Panc1 (cell line): Measurements from ENCODE around the gene LSM14B.

Experiments used
- SIN3A ChIP-seq: IDR thresholded peaks from 2 replicates; pipeline ENCODE4 v1.6.1; 2012; ENCODE audit warnings: low read depth, mild to moderate bottlenecking, low read length, moderate library complexity, borderline replicate concordance; ENCODE audit not compliant: insufficient read depth
- TF ChIP-seq, protein P1 (sequence below): fragments of 450-650 bp; IDR thresholded peaks from 2 replicates; pipeline ENCODE4 v1.5.1; 2017; ENCODE audit warnings: mild to moderate bottlenecking
- TF ChIP-seq, protein P2 (sequence below), 2 experiments: IDR thresholded peaks; 2 replicates each; pipeline ENCODE4 v1.6.1; 2011 to 2012; ENCODE audit warnings: low read depth in 2 of 2, control low read depth in 1 of 2, low read length in 1 of 2, mild to moderate bottlenecking in 1 of 2, moderate library complexity in 1 of 2; ENCODE audit not compliant: insufficient read depth in 1 of 2

DNA sequence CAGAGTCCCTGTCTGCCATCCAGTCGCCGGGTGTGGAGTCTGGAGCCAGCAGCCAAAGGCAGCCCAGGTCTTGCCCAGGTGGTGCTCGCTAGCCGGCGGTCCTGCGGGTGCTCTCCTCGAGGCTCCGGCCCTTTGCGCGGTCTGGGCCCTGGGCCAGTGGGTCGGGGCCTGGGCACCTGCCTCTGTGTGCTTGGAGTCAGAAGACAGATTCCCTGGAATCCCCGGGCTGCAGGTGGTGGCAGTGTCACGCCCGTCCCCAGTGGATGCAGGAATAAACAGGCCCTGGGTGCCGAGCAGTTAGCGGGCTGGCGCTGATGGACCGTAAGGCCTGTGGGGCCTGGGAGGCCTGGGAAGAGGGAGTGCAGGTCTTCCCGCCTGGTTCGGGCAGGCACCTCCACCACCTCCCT, 26.6 kb downstream of the LSM14B start:
- TF ChIP-seq, protein P1, sequence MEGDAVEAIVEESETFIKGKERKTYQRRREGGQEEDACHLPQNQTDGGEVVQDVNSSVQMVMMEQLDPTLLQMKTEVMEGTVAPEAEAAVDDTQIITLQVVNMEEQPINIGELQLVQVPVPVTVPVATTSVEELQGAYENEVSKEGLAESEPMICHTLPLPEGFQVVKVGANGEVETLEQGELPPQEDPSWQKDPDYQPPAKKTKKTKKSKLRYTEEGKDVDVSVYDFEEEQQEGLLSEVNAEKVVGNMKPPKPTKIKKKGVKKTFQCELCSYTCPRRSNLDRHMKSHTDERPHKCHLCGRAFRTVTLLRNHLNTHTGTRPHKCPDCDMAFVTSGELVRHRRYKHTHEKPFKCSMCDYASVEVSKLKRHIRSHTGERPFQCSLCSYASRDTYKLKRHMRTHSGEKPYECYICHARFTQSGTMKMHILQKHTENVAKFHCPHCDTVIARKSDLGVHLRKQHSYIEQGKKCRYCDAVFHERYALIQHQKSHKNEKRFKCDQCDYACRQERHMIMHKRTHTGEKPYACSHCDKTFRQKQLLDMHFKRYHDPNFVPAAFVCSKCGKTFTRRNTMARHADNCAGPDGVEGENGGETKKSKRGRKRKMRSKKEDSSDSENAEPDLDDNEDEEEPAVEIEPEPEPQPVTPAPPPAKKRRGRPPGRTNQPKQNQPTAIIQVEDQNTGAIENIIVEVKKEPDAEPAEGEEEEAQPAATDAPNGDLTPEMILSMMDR, result no peak
- TF ChIP-seq, protein P2, sequence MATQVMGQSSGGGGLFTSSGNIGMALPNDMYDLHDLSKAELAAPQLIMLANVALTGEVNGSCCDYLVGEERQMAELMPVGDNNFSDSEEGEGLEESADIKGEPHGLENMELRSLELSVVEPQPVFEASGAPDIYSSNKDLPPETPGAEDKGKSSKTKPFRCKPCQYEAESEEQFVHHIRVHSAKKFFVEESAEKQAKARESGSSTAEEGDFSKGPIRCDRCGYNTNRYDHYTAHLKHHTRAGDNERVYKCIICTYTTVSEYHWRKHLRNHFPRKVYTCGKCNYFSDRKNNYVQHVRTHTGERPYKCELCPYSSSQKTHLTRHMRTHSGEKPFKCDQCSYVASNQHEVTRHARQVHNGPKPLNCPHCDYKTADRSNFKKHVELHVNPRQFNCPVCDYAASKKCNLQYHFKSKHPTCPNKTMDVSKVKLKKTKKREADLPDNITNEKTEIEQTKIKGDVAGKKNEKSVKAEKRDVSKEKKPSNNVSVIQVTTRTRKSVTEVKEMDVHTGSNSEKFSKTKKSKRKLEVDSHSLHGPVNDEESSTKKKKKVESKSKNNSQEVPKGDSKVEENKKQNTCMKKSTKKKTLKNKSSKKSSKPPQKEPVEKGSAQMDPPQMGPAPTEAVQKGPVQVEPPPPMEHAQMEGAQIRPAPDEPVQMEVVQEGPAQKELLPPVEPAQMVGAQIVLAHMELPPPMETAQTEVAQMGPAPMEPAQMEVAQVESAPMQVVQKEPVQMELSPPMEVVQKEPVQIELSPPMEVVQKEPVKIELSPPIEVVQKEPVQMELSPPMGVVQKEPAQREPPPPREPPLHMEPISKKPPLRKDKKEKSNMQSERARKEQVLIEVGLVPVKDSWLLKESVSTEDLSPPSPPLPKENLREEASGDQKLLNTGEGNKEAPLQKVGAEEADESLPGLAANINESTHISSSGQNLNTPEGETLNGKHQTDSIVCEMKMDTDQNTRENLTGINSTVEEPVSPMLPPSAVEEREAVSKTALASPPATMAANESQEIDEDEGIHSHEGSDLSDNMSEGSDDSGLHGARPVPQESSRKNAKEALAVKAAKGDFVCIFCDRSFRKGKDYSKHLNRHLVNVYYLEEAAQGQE (IDR thresholded peaks at IDR 0.05; ENCODE audit: insufficient read depth in 1 of 2, low read depth in 2 of 2, low read length in 1 of 2), result no peak
- no peak for TF ChIP-seq SIN3A
